ENCODE measurements around the gene TMC1.

The TMC1 gene

GRCh38 chr9:72576087-72576486 lies 54.7 kb downstream of the TMC1 start:
- Histone ChIP-seq H3K4me3 (ENCODE audit: low read length) (no peak overlapping the region), H3K9me3 (ENCODE audit: control insufficient read depth, insufficient read depth, low read length) (no peaks in the 10 kb centered on the region), H4K20me1 (ENCODE audit: control insufficient read depth, insufficient read depth, low read depth, low read length) (no peaks in the 10 kb centered on the region), H3K4me1 (ENCODE audit: control insufficient read depth, low read length) (no peaks in the 10 kb centered on the region), H3K79me2 (ENCODE audit: control insufficient read depth, low read length) (no peaks in the 10 kb centered on the region), H3K36me3 (ENCODE audit: control insufficient read depth, low read length) (no peaks in the 10 kb centered on the region), H3K27me3 (ENCODE audit: control insufficient read depth, low read length) (no peaks in the 10 kb centered on the region), H3K27ac (ENCODE audit: low read depth, low read length) (no peak overlapping the region), H3K9me2 (replicated peaks; ENCODE audit: control insufficient read depth, low read length) (no peaks in the 10 kb centered on the region), H3F3A (ENCODE audit: control insufficient read depth, insufficient read depth) (no peaks in the 10 kb centered on the region), H3K4me2 (ENCODE audit: low read length) (no peak overlapping the region)
- TF ChIP-seq CTCF (IDR thresholded peaks at IDR 0.05; ENCODE audit: low read depth, low read length, poor library complexity, severe bottlenecking): no peak
- TF ChIP-seq EZH2phosphoT487 (IDR thresholded peaks at IDR 0.05; ENCODE audit: borderline replicate concordance, low read length): no peak

- no peak overlapping the region for H3K4me3 ChIP-seq (ENCODE audit: low read length)
- H3K79me2 ChIP-seq (ENCODE audit: control insufficient read depth, low read length): no peaks in the 10 kb centered on the region
- H3F3A ChIP-seq (ENCODE audit: control insufficient read depth, insufficient read depth): no peaks in the 10 kb centered on the region
- TF ChIP-seq CTCF (IDR thresholded peaks at IDR 0.05; ENCODE audit: low read depth, low read length, poor library complexity, severe bottlenecking) (no peak), EZH2phosphoT487 (IDR thresholded peaks at IDR 0.05; ENCODE audit: borderline replicate concordance, low read length) (no peak)
- no peaks in the 10 kb centered on the region for H3K27me3 ChIP-seq (ENCODE audit: control insufficient read depth, low read length)
- H3K27ac ChIP-seq (ENCODE audit: low read depth, low read length): no peak overlapping the region
- no peaks in the 10 kb centered on the region for H3K36me3 ChIP-seq (ENCODE audit: control insufficient read depth, low read length)
- H3K9me3 ChIP-seq (ENCODE audit: control insufficient read depth, insufficient read depth, low read length): no peaks in the 10 kb centered on the region
- H3K9me2 ChIP-seq (replicated peaks; ENCODE audit: control insufficient read depth, low read length): no peaks in the 10 kb centered on the region
- H3K4me1 ChIP-seq (ENCODE audit: control insufficient read depth, low read length): no peaks in the 10 kb centered on the region
- H4K20me1 ChIP-seq (ENCODE audit: control insufficient read depth, insufficient read depth, low read depth, low read length): no peaks in the 10 kb centered on the region
- no peak overlapping the region for H3K4me2 ChIP-seq (ENCODE audit: low read length)
Observed at GRCh38 chr9:72577212-72577753, 55.9 kb downstream of the TMC1 start.

GRCh38 chr9:72579190-72579589 lies 57.8 kb downstream of the TMC1 start:
- Histone ChIP-seq H3K9me3 (ENCODE audit: control insufficient read depth, insufficient read depth, low read length) (no peaks in the 10 kb centered on the region), H3K27ac (ENCODE audit: low read depth, low read length) (no peak overlapping the region), H3K4me1 (ENCODE audit: control insufficient read depth, low read length) (no peaks in the 10 kb centered on the region), H3K79me2 (ENCODE audit: control insufficient read depth, low read length) (no peaks in the 10 kb centered on the region), H3F3A (ENCODE audit: control insufficient read depth, insufficient read depth) (no peaks in the 10 kb centered on the region), H3K4me2 (ENCODE audit: low read length) (no peak overlapping the region), H3K4me3 (ENCODE audit: low read length) (no peak overlapping the region), H3K27me3 (ENCODE audit: control insufficient read depth, low read length) (no peaks in the 10 kb centered on the region), H4K20me1 (ENCODE audit: control insufficient read depth, insufficient read depth, low read depth, low read length) (no peaks in the 10 kb centered on the region), H3K9me2 (replicated peaks; ENCODE audit: control insufficient read depth, low read length) (no peaks in the 10 kb centered on the region), H3K36me3 (ENCODE audit: control insufficient read depth, low read length) (no peaks in the 10 kb centered on the region)
- TF ChIP-seq EZH2phosphoT487 (IDR thresholded peaks at IDR 0.05; ENCODE audit: borderline replicate concordance, low read length) (no peak), CTCF (IDR thresholded peaks at IDR 0.05; ENCODE audit: low read depth, low read length, poor library complexity, severe bottlenecking) (no peak)
